ENCODE measurements around the gene PRKG1.

GRCh38 chr10:51121861-51122260 is 47.6 kb downstream of the PRKG1 start:
- no peak for TF ChIP-seq CTCF (conservative IDR thresholded peaks at IDR 0.05 in 1 of 2, IDR thresholded peaks at IDR 0.05 in 1 of 2; ENCODE audit: extremely low read depth in 1 of 2, insufficient read depth in 1 of 2, low read depth in 1 of 2, low read length in 2 of 2)
- no peak for TF ChIP-seq EZH2 (IDR thresholded peaks at IDR 0.05; ENCODE audit: borderline replicate concordance, low read length)
